ENCODE data around the gene GPR162.
A peak's percentile ranks its signal among the peaks of the same experiment; 100 is the strongest.

The GPR162 gene

GRCh38 chr12:6839482-6840201, 18.0 kb downstream of the GPR162 start:
- FAIRE-seq: no peak

DNA sequence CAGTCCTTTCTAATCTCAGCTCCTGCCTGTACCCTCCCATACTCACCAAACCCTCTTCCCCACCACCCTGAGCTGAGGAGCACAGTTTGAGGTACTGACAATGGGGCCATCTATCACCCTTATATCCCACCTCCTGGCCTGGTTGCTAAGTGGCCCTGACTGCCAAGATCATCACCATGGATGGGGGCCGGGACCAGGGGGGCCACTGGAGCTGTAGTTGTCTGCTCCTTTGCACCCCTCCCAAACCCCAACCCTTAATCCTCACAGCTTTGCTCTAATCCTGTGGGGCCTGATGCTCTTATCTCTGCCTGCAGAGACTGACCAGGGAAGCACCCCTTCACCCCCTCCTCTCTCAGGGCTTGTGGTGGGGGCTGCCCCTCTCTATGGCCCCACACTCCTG, 18.7 kb downstream of the GPR162 start:
- FAIRE-seq: no peak

DNA sequence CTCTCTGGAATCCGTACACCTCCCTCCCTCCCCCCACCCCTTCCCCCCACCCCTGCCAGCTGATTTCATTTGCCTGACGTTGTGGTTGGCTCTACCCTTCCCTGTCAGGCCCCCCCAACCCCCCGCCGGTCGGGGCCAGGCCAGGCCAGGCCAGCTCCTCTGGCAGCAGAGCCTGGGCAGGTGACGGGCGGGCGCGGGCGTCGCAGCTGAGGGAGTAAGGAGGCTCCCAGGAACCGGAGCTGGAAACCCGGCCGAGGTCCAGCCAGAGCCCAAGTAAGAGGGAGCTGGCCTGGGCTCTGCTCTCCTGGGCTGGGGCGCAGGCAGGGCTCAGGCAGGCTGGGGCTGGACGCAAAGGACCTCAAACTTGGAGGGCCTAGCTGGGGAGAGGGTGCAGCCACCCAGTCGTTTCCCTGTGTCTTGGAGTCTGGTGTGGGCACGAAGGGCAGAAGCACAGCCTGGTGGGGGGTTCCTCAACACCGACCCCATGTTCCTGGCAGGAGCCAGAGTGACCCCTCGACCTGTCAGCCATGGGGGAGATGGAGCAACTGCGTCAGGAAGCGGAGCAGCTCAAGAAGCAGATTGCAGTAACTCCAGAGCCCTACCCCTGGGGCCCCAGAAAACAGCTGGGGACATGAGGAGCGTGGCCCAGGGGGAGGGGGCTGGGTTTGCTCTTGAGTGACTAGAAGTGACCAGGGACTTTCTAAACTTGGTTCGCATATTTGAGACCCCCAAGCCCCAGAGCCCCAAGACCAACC, 19.3 kb downstream of the GPR162 start, which contains the start of gene GNB3:
Gene GNB3 (plus strand): TSS at position 165 of the 755 bp plus-strand sequence. CDS start 363 bp downstream, at position 528.
- FAIRE-seq: no peak

- no peak for FAIRE-seq
Measured at GRCh38 chr12:6842075-6842474, 20.5 kb downstream of the GPR162 start.

- no peak for FAIRE-seq
Measured at GRCh38 chr12:6843118-6843902, 21.7 kb downstream of the GPR162 start.

GRCh38 chr12:6845395-6845794, 23.8 kb downstream of the GPR162 start:
- no peak for FAIRE-seq

GRCh38 chr12:6846316-6846869, 24.8 kb downstream of the GPR162 start:
- no peak for FAIRE-seq

DNA sequence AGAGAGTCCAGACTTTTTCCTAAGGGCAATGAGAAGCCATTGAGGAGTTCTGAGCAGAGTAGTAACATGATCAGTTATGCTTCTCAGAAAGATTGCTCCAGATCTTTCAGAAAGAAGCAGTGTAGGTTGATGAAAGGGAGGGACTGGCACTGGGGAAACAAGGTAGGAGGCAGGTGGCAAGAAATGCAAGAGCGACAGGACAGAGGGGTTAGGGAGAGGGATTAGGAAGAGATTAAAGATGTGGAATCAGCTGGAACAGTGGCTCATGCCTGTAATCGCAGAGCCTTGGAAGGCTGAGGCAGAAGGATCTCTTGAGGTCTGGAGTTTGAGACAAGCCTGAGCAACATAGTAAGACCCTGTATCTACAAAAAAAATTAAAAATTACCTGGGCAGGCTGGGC, 26.1 kb downstream of the GPR162 start:
- no peak for FAIRE-seq

DNA sequence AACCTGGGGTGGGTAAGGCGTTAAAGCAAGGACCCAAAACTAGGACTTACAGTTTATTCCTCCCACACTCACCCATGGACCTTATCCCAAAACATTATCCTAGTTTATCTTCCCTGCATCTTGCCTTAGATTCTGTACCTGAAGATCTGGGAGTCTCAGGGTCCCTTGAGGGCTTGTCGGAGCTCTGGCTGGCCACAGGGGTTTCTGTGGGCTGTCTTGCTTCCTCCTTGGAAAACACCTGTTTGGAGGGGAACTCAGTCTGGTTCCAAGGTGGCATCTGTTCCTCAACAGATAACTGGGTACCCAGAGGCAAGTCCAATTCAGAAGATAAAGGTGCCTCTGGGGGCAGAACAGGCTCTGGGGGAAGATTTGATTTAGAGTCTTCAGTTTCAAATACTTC, 27.8 kb downstream of the GPR162 start:
- FAIRE-seq: no peak

DNA sequence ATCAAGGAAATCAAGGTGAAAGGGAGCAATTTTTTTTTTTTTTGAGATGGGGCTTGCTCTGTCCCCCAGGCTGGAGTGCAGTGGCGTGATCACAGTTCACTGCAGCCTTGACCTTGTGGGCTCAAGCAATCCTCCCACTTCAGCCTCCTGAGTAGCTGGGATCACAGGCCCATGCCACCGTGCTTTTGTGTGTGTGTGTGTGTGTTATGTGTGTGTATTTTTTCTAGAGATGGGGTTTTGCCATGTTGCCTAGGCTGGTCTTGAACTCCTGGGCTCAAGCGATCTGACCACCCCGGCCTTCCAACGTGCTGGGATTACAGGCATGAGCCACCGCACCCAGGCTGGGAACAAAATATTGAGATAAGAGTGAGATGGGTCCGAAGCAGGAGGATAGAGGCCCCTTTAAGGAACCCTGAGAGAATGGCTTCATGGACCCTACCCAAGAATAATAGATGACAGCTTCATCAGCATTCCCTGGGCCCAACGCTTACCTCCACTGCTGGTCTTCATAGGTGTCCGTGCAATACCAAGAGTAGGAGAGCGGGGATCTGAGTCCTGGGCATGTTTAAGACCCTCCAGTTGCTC, 28.4 kb downstream of the GPR162 start:
- no peak for FAIRE-seq

- FAIRE-seq: no peak
Measured at GRCh38 chr12:6850796-6851152, 29.2 kb downstream of the GPR162 start.

GRCh38 chr12:6851153-6851920, 29.7 kb downstream of the GPR162 start, which contains the start of gene CDCA3:
CDCA3 (minus strand) TSS chr12:6851286; CDS start chr12:6850952, 334 bp downstream.
- peak; percentile 90 for FAIRE-seq

DNA sequence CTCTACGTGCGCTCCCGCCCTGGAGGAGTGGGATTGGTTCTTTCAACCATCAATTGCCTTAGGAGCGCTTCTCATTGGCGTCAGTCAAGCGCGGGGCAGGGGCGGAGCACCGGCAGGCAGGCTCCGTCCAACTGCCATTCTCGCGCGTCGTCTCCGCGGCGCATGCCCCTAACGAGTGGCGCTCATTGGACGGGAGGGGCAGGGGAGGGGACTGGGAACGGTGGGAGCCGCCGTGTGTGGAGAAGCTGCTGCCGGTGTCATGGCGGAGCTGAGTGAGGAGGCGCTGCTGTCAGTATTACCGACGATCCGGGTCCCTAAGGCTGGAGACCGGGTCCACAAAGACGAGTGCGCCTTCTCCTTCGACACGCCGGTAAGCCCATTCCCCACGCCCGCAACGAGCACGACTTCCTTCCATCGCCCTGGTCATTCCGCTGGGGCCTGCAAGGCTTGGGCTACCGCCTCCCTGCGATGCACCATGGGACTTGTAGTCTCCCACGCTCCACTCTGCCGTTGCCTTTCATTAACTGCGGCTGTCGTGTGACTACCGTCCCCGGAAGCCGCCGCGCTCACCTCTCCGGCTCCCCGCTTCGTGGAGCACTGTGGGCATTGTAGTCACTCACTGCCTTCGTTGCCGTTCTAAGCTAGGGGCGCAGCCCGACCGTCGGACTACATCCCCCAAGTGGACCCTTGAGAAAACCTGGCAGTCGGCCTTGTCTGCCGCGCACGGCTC, 30.5 kb downstream of the GPR162 start, which contains the start of gene USP5:
Gene USP5 (plus strand): TSS at position 230 of the 730 bp plus-strand sequence. CDS start 30 bp downstream, at position 260.
- FAIRE-seq: no peak

DNA sequence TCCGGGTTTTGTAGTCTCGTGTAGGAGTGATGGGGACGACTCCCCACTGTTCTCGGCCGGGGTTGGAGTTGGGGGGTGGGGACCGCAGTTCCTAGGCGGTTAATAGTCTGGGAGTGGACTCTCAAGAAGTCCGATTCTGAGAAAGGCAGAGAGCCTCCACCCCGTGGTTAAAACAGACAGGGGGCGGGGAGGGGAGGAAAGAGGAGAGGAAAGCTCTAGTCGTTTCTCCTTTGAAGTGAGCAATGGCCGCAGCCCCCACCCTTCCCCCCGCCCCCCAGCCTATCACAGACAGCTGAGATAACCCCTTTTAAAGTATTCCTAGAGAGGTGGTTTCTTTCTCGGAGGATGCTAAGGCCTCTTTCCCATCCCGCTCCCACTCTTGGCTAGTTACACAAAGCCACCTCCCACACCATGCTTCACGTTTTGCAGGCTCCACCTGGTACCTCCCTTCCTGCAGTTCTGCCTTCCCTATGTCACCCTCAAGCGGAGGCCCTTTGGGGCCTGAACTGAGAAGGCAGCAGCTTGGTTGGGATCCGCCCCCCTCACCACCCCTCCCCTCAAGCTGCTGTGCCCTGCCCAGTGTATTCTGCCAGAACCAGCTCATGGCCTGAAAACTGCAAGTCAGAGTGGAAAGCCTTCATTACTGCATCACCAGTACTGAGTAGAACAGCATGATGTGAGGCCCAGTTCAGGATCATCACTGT, 31.2 kb downstream of the GPR162 start:
- no peak for FAIRE-seq

GRCh38 chr12:6853626-6854025, 32.0 kb downstream of the GPR162 start:
- FAIRE-seq: no peak

- no peak for FAIRE-seq
Measured at GRCh38 chr12:6854036-6854435, 32.4 kb downstream of the GPR162 start.

- FAIRE-seq: no peak
Measured at GRCh38 chr12:6855322-6855721, 33.7 kb downstream of the GPR162 start.

- no peak for FAIRE-seq
Measured at GRCh38 chr12:6858799-6859198, 37.2 kb downstream of the GPR162 start.

DNA sequence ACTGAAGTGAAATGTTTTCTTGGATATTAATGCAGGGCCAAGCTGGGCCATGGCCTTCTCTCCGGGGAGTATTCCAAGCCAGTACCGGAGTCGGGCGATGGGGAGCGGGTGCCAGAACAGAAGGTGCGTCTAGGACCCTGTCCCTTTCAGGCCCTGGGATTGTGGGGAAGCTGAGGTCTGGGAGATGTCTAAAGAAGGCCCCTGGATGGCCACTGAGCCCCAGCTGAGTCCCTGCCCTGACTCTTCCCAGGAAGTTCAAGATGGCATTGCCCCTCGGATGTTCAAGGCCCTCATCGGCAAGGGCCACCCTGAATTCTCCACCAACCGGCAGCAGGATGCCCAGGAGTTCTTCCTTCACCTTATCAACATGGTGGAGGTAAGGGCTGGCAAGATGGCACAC, 38.5 kb downstream of the GPR162 start:
- no peak for FAIRE-seq

- no peak for FAIRE-seq
Measured at GRCh38 chr12:6860942-6861341, 39.3 kb downstream of the GPR162 start.
